Sigmoid colon (tissue), 7 donors: ENCODE data around the gene LRRC75B. TPM values are rescaled to one million over a fixed set of nuclear protein-coding genes. Genes with fewer than 3 reads are reported as not detected.
"Not testable (repeated sequence)": the region's sequence is repeated elsewhere in the genome, so short reads cannot be mapped to it uniquely, and the experiment has no call there.

Experiments used
- DNase-seq: peaks from one replicate; pipeline ENCODE4 v3.0.0-alpha.2; 2019
- H3K27ac ChIP-seq, 4 donors: fragments of 200-600 bp; sonication (generic); one replicate each; pipeline ENCODE4 v1.5.1; 2016 to 2019; ENCODE audit warnings: mild to moderate bottlenecking in 1 of 4
- H3K27me3 ChIP-seq, 3 donors: fragments of 200-600 bp; sonication (generic); one replicate each; pipeline ENCODE4 v1.5.1; 2019; ENCODE audit warnings: mild to moderate bottlenecking in 1 of 3
- H3K36me3 ChIP-seq, 4 donors: fragments of 200-600 bp; sonication (generic); one replicate each; pipeline ENCODE4 v1.5.1; 2016 to 2019
- H3K4me1 ChIP-seq, 4 donors: fragments of 200-600 bp; sonication (generic); one replicate each; pipeline ENCODE4 v1.5.1; 2017 to 2019
- H3K4me3 ChIP-seq, 4 donors: fragments of 200-600 bp; sonication (generic); one replicate each; pipeline ENCODE4 v1.5.1; 2017 to 2019; ENCODE audit warnings: mild to moderate bottlenecking in 2 of 4, moderate library complexity in 1 of 4
- H3K9me3 ChIP-seq, 4 donors: fragments of 200-600 bp in 3 of 4; sonication (generic) in 3 of 4; one replicate each; pipeline versions ENCODE4 v1.5.1 to v1.6.1; 2013 to 2019
- EP300 ChIP-seq, 4 donors: sonication (generic); formaldehyde crosslinking; IDR thresholded peaks; one replicate each; pipeline ENCODE4 v1.6.1; 2017; ENCODE audit warnings: antibody characterized with exemption in 4 of 4
- POLR2A ChIP-seq, 2 donors: fragments of 450-650 bp; IDR thresholded peaks; one replicate each; pipeline ENCODE4 v1.6.1; 2016; ENCODE audit warnings: antibody characterized with exemption in 2 of 2, mild to moderate bottlenecking in 2 of 2, moderate library complexity in 2 of 2
- POLR2AphosphoS5 ChIP-seq, 4 donors: sonication (generic); formaldehyde crosslinking; IDR thresholded peaks; one replicate each; pipeline ENCODE4 v1.6.1; 2017; ENCODE audit warnings: antibody characterized with exemption in 4 of 4
- WGBS, 2 donors: extraction: QIAGEN DNeasy Blood & Tissue Kit; methylation state at CpG; one replicate each; pipeline ENCODE4 v1.1.7; 2013; 5-methylcytosine and 5-hydroxymethylcytosine counted together
- intact Hi-C: fragments of 100-400 bp; cut with DNase I; formaldehyde crosslinking; loops from one replicate; pipeline ENCODE4 v1.15.1; 2023
- polyA plus RNA-seq, 3 donors: library from polyadenylated mRNA; stranded (reverse); fragments of 200-250 nt; gene quantifications; one replicate each; pipeline ENCODE4 v1.2.3, GENCODE V29; 2013
- total RNA-seq, 4 donors: library from RNA; depleted of rRNA; stranded (reverse); fragments of >200 nt; gene quantifications; one replicate each; pipeline ENCODE4 v1.1.0, GENCODE V29; 2016
- TF ChIP-seq, protein P1 (sequence below), 4 experiments: fragments of 450-650 bp in 3 of 4; fragments of 200-600 bp in 1 of 4; IDR thresholded peaks; one replicate each; pipeline ENCODE4 v1.5.1; 2016 to 2019; ENCODE audit warnings: antibody characterized with exemption in 4 of 4, mild to moderate bottlenecking in 3 of 4, moderate library complexity in 2 of 4
- donor health status: healthy with polysubstance abuse.
- donor health status: Bipolar disorder and iron deficiency.
- donor health status: healthy.

LRRC75B gene
- total and polyA plus RNA-seq, 7 donors, result 2.5 to 18.6 (median 13.3) TPM

GRCh38 chr22:24602105-24602749 lies 9.4 kb upstream of the LRRC75B start:
- 73 to 84% methylated on average over 11 of the region's 11 CpGs for WGBS, 2 donors

DNA sequence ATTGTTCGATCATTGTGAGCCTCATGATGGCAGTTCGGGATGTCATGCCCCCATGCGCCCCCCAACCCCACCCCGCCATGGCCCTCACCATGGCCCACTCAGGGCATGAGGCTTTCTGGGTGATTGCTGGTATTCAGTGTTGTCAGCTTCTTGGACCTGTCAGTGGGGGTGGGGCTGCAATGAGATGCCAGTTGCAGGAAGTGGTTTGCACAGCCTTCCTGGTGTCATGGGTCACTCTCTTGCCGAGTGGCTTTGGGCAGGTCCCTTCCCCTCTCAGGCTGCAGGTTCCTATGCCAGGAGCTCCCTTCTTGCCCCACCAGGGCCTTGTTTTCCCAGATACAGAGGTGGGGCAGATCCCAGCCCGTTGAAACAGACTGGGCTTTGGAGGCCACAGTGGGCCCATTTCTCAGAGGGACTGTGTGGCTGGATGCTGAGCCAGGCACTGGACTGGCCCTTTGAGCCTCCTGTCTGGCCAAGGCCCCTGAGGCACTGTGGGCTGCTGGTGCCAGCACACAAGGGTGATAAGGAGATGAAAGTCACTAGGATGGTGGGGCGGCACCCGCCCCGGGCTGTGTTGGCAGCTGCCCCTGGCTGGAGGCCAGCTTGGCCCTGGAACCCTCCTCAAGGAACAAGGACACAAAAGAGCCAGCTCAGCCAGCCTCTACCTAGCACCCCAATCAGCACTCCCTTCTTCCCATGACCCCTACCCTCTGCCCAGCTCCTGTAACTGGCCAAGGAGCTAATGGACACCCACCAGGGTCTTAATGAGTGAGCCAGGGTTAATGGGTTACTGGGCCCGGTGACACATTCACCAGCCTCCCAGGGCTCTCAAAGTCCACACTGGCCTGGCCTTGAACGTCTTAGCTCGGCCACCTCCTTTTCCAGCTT lies 8.6 kb upstream of the LRRC75B start:
- TF ChIP-seq POLR2A (IDR thresholded peaks at IDR 0.05) (no peak), POLR2AphosphoS5 (IDR thresholded peaks at IDR 0.05) (no peak), EP300 (IDR thresholded peaks at IDR 0.05) (no peak)
- TF ChIP-seq, protein P1, sequence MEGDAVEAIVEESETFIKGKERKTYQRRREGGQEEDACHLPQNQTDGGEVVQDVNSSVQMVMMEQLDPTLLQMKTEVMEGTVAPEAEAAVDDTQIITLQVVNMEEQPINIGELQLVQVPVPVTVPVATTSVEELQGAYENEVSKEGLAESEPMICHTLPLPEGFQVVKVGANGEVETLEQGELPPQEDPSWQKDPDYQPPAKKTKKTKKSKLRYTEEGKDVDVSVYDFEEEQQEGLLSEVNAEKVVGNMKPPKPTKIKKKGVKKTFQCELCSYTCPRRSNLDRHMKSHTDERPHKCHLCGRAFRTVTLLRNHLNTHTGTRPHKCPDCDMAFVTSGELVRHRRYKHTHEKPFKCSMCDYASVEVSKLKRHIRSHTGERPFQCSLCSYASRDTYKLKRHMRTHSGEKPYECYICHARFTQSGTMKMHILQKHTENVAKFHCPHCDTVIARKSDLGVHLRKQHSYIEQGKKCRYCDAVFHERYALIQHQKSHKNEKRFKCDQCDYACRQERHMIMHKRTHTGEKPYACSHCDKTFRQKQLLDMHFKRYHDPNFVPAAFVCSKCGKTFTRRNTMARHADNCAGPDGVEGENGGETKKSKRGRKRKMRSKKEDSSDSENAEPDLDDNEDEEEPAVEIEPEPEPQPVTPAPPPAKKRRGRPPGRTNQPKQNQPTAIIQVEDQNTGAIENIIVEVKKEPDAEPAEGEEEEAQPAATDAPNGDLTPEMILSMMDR (IDR thresholded peaks at IDR 0.05), result no peak
- Histone ChIP-seq H3K4me3 (no peak overlapping the region), H3K27me3 (no peaks in the 10 kb centered on the region), H3K36me3 (no peaks in the 10 kb centered on the region), H3K4me1 (peaks cover 0 to 20% (median 17%) of the 10 kb centered on the region in 4 donors), H3K9me3 (no peaks in the 10 kb centered on the region), H3K27ac (no peak overlapping the region)
- 39 to 66% methylated on average over 12 of the region's 12 CpGs for WGBS, 2 donors
- DNase-seq, result no peak
- intact Hi-C loops, result no loop called here

More at GRCh38 chr22:24602105-24602749, 9.4 kb upstream of the LRRC75B start:
- H3K36me3 ChIP-seq, intact Hi-C loops, H3K27me3 ChIP-seq, H3K27ac ChIP-seq, H3K9me3 ChIP-seq, H3K4me3 ChIP-seq, DNase-seq: not testable (repeated sequence)
- H3K4me1 ChIP-seq, result peaks cover 0 to 20% (median 17%) of the 10 kb centered on the region in 4 donors

GRCh38 chr22:24599958-24600715 lies 7.3 kb upstream of the LRRC75B start:
- H3K9me3 ChIP-seq, DNase-seq, intact Hi-C loops, H3K4me3 ChIP-seq, H3K27ac ChIP-seq, H3K27me3 ChIP-seq, H3K36me3 ChIP-seq: not testable (repeated sequence)
- peaks cover 0 to 20% (median 17%) of the 10 kb centered on the region in 4 donors for H3K4me1 ChIP-seq
- 94 to 95% methylated on average over 3 of the region's 3 CpGs for WGBS, 2 donors

DNA sequence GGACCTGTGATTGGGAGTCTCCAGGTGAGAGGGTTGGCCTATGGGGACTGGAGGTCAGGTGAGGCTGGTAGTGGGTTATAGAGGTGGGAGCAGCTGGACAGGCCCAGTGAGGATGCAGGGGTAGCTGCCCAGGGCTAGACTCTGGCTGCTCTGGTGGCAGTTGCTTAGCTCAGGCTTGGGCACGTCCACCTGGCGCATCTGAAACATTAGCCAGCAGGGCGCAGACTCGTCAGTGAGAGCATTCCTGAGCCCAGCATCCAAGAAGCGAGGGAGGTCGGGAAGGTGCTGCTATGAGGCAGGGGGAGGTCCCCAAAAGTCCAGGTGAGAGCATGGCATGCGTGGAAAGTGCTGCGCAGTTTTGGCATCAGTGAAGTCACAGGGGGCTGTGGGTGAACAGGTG lies 6.6 kb upstream of the LRRC75B start:
- Histone ChIP-seq H3K36me3 (no peaks in the 10 kb centered on the region), H3K4me3 (no peak overlapping the region), H3K27ac (no peak overlapping the region), H3K4me1 (peaks cover 0 to 20% (median 17%) of the 10 kb centered on the region in 4 donors), H3K27me3 (no peaks in the 10 kb centered on the region), H3K9me3 (no peaks in the 10 kb centered on the region)
- intact Hi-C loops, result no loop called here
- peak; percentile 57 for DNase-seq
- 80 to 93% methylated on average over 8 of the region's 8 CpGs for WGBS, 2 donors
- TF ChIP-seq POLR2AphosphoS5 (IDR thresholded peaks at IDR 0.05), result no peak
- TF ChIP-seq, protein P1 (IDR thresholded peaks at IDR 0.05), result no peak
- TF ChIP-seq EP300 (IDR thresholded peaks at IDR 0.05), result no peak
- TF ChIP-seq POLR2A (IDR thresholded peaks at IDR 0.05), result no peak

DNA sequence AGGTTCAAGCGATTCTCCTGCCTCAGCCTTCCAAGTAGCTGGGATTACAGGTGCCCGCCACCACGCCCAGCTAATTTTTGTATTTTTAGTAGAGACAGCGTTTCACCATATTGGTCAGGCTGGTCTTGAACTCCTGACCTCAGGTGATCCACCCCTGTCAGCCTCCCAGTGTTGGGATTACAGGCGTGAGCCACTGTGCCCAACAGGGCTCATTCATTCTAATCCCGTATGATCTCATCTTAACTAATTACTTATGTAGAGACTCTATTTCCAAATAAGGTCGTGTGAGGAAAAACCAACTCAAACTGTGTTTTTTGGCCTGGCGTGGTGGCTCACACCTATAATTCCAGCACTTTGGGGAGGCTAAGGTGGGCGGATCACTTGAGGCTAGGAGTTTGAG lies 4.2 kb upstream of the LRRC75B start:
- H3K36me3 ChIP-seq, intact Hi-C loops, H3K9me3 ChIP-seq, H3K4me3 ChIP-seq, H3K27ac ChIP-seq, H3K27me3 ChIP-seq: not testable (repeated sequence)
- H3K4me1 ChIP-seq, result peaks cover 0 to 21% (median 12%) of the 10 kb centered on the region in 4 donors
- peak; percentile 22 for DNase-seq
- WGBS, 2 donors, result 85 to 94% methylated on average over 9 of the region's 9 CpGs

GRCh38 chr22:24595863-24596262 lies 3.0 kb upstream of the LRRC75B start:
- Histone ChIP-seq H3K27ac (no peak overlapping the region), H3K36me3 (no peaks in the 10 kb centered on the region), H3K4me1 (peaks cover 0 to 21% (median 12%) of the 10 kb centered on the region in 4 donors), H3K4me3 (no peak overlapping the region), H3K9me3 (no peaks in the 10 kb centered on the region), H3K27me3 (no peaks in the 10 kb centered on the region)
- TF ChIP-seq EP300 (IDR thresholded peaks at IDR 0.05), result no peak
- TF ChIP-seq, protein P1 (IDR thresholded peaks at IDR 0.05), result no peak
- no peak for TF ChIP-seq POLR2A (IDR thresholded peaks at IDR 0.05)
- no peak for TF ChIP-seq POLR2AphosphoS5 (IDR thresholded peaks at IDR 0.05)
- DNase-seq, result peak; percentile 46
- intact Hi-C loops, result no loop called here
- 92 to 96% methylated on average over 4 of the region's 4 CpGs for WGBS, 2 donors
